ENCODE results near the gene UBE2J2.

GRCh38 chr1:1231400-1232207 is 42.0 kb downstream of the UBE2J2 start, which contains the start of gene SDF4:
- TF ChIP-seq CTCF (IDR thresholded peaks at IDR 0.05; ENCODE audit: low read depth, low read length, poor library complexity, severe bottlenecking): no peak
- TF ChIP-seq EZH2phosphoT487 (IDR thresholded peaks at IDR 0.05; ENCODE audit: borderline replicate concordance, low read length): no peak
